Spleen (tissue), 7 donors: ENCODE data around the gene RIPOR1.

Source experiments
- CTCF ChIP-seq, 11 experiments: fragments of 200-600 bp in 7 of 11; fragments of 450-650 bp in 4 of 11; sonication (generic) in 4 of 11; IDR thresholded peaks in 8 of 11; conservative IDR thresholded peaks in 3 of 11; 1 replicate in 7 of 11; 2 replicates in 4 of 11; pipeline versions ENCODE4 v1.4.0 to v1.8.0; 2016 to 2021; ENCODE audit warnings: antibody characterized with exemption in 11 of 11, inconsistent platforms in 4 of 11, mild to moderate bottlenecking in 1 of 11
- POLR2AphosphoS5 ChIP-seq, 3 donors: sonication (generic); formaldehyde crosslinking; IDR thresholded peaks; one replicate each; pipeline ENCODE4 v1.5.1; 2017; ENCODE audit warnings: antibody characterized with exemption in 3 of 3
- donor health status: DM: no; HTN: no; CAD: no; lungs with moderate emphysema.
- donor health status: DM: no; HTN: no; CAD: no.
- donor health status: DM: no; HTN: no; CAD: no.

GRCh38 chr16:67544844-67545664, 16.4 kb downstream of the RIPOR1 start:
- TF ChIP-seq CTCF (IDR thresholded peaks at IDR 0.05 in 8 of 11, conservative IDR thresholded peaks at IDR 0.05 in 3 of 11) (no peak), POLR2AphosphoS5 (IDR thresholded peaks at IDR 0.05) (peak in 2 of 3 donors; percentile 53 to 58)
